ENCODE results near the gene FLNC. TPM values are rescaled to one million over a fixed set of nuclear protein-coding genes. Genes with fewer than 3 reads are reported as not detected.

Gene FLNC
- total and polyA plus RNA-seq, 2 of the 4 experiments (the other 2 are of a cell fraction): 116 to 154 TPM

GRCh38 chr7:128887169-128888038, 57.2 kb downstream of the FLNC start:
- no peak overlapping the region for H3K4me3 ChIP-seq (ENCODE audit: insufficient read depth, low read depth, low read length)
- CTCF ChIA-PET: no interaction called here
- TF ChIP-seq CHD1 (IDR thresholded peaks at IDR 0.05; ENCODE audit: low read depth, low read length) (no peak), MXI1 (IDR thresholded peaks at IDR 0.05; ENCODE audit: borderline replicate concordance, low read depth, low read length) (no peak), CEBPB (IDR thresholded peaks at IDR 0.05; ENCODE audit: low read depth, low read length) (no peak), FOS (IDR thresholded peaks at IDR 0.05; ENCODE audit: low read depth, low read length) (no peak), RFX5 (IDR thresholded peaks at IDR 0.05; ENCODE audit: low read depth, low read length) (no peak), USF2 (IDR thresholded peaks at IDR 0.05; ENCODE audit: low read depth, low read length) (no peak), NFE2L2 (IDR thresholded peaks at IDR 0.05; ENCODE audit: low read depth, low read length) (no peak), MAFK (IDR thresholded peaks at IDR 0.05; ENCODE audit: low read depth, low read length) (no peak), MAZ (IDR thresholded peaks at IDR 0.05; ENCODE audit: borderline replicate concordance, low read depth, low read length) (no peak), SMC3 (IDR thresholded peaks at IDR 0.05; ENCODE audit: low read depth, low read length) (no peak), CTCF (conservative IDR thresholded peaks at IDR 0.05; ENCODE audit: low read depth, low read length) (no peak), POLR2A (IDR thresholded peaks at IDR 0.05; ENCODE audit: low read depth, low read length) (no peak), RAD21 (IDR thresholded peaks at IDR 0.05; ENCODE audit: low read length) (no peak), ELK1 (IDR thresholded peaks at IDR 0.05; ENCODE audit: borderline replicate concordance, low read depth, low read length) (no peak), RCOR1 (IDR thresholded peaks at IDR 0.05; ENCODE audit: insufficient replicate concordance, low read length) (no peak)

More at GRCh38 chr7:128887169-128888038, 57.2 kb downstream of the FLNC start:
- dilution Hi-C loops (cut with HindIII; ENCODE audit: low sequenced_read_pairs, unreplicated experiment) (no loop called here), in situ Hi-C loops (cut with MboI; ENCODE audit: low sequenced_read_pairs) (loop anchor here (25.0 kb wide), 1 partner anchor 425 kb away; the partner anchor contains the start of gene HILPDA), intact Hi-C loops (cut with micrococcal nuclease) (no loop called here)
- Histone ChIP-seq H3K36me3 (ENCODE audit: control insufficient read depth, insufficient read depth, low read length) (no peaks in the 10 kb centered on the region), H3K4me2 (ENCODE audit: low read depth, low read length) (no peak overlapping the region), H3K14ac (replicated peaks; ENCODE audit: low read depth, low read length) (no peak overlapping the region), H4K8ac (ENCODE audit: low read depth in 2 of 2, low read length in 2 of 2) (no peak overlapping the region), H2BK5ac (ENCODE audit: low read depth, low read length, poor library complexity, severe bottlenecking) (peak overlapping the region; percentile 95), H3K9me3 (ENCODE audit: control insufficient read depth, insufficient read depth, low read length) (no peaks in the 10 kb centered on the region), H3K4me1 (ENCODE audit: control insufficient read depth, insufficient read depth, low read length) (no peaks in the 10 kb centered on the region), H3K27me3 (ENCODE audit: control insufficient read depth, insufficient read depth, low read length) (peaks cover 15% of the 10 kb centered on the region), H3K18ac (ENCODE audit: low read depth, low read length) (no peak overlapping the region), H2BK120ac (ENCODE audit: low read depth, low read length) (no peak overlapping the region), H3K23ac (ENCODE audit: low read depth, low read length) (no peak overlapping the region), H2AK9ac (replicated peaks; ENCODE audit: low read depth, low read length, poor library complexity) (no peak overlapping the region), H2AK5ac (ENCODE audit: low read depth, low read length) (no peak overlapping the region), H3K79me1 (ENCODE audit: low read depth in 1 of 2, low read length in 2 of 2) (no peaks in the 10 kb centered on the region), H4K20me1 (ENCODE audit: insufficient read depth, low read length) (peaks cover 4% of the 10 kb centered on the region; the same call in 1 of the 2 replicates), H4K5ac (ENCODE audit: low read depth, low read length) (no peak overlapping the region), H2BK15ac (ENCODE audit: low read depth, low read length) (no peak overlapping the region), H3K9me1 (ENCODE audit: insufficient read depth, low read length) (no peaks in the 10 kb centered on the region), H3K27ac (ENCODE audit: insufficient read depth, low read length) (no peak overlapping the region), H2AFZ (replicated peaks; ENCODE audit: low read length, poor library complexity) (peak overlapping the region; percentile 51), H3K9ac (ENCODE audit: low read depth, low read length) (no peak overlapping the region), H4K91ac (ENCODE audit: insufficient read depth, low read depth, low read length) (no peak overlapping the region), H2BK20ac (ENCODE audit: low read depth, low read length) (no peak overlapping the region), H3K56ac (ENCODE audit: extremely low read depth, insufficient read depth, low read length) (no peak overlapping the region), H3K4ac (ENCODE audit: low read depth, low read length) (no peak overlapping the region)
- ATAC-seq (ENCODE audit: low read depth) (no peak), DNase-seq (no peak)
- no TSS peak for BruUV-seq (replicated peaks)
- POLR2A ChIA-PET (ENCODE audit: unreplicated experiment): no interaction called here
- 70% methylated on average over 3 of the region's 7 CpGs; no CpG with 5 or more reads in 1 of the 2 experiments for WGBS, 2 experiments (ENCODE audit: extremely low coverage in 2 of 2, insufficient read length in 1 of 2)

Measured in IMR-90 (cell line).